Measurements from ENCODE around the gene SPATA32. TPM values are rescaled to one million over a fixed set of nuclear protein-coding genes. Genes with fewer than 3 reads are reported as not detected.

The SPATA32 gene
- total RNA-seq, 2 experiments from 2014 or later, result 0.62 to 0.68 TPM

GRCh38 chr17:45300060-45300751, 38.3 kb upstream of the SPATA32 start:
- Mint-ChIP-seq H3K36me3 (peaks cover 43% of the 10 kb centered on the region), H3K4me1 (peaks cover 70% of the 10 kb centered on the region), H3K27ac (peak overlapping the region; percentile 38), H3K27me3 (no peaks in the 10 kb centered on the region), H3K4me3 (no peak overlapping the region), H3K9me3 (no peaks in the 10 kb centered on the region)
- DNase-seq, result no peak

GRCh38 chr17:45299361-45299760, 37.5 kb upstream of the SPATA32 start:
- no peaks in the 10 kb centered on the region for H3K27me3 Mint-ChIP-seq
- no peak overlapping the region for H3K4me3 Mint-ChIP-seq
- no peak for DNase-seq
- H3K36me3 Mint-ChIP-seq, result peaks cover 39% of the 10 kb centered on the region
- H3K9me3 Mint-ChIP-seq, result no peaks in the 10 kb centered on the region
- no peak overlapping the region for H3K27ac Mint-ChIP-seq
- H3K4me1 Mint-ChIP-seq, result peaks cover 68% of the 10 kb centered on the region

- DNase-seq, result no peak
- no peaks in the 10 kb centered on the region for H3K27me3 Mint-ChIP-seq
- H3K9me3 Mint-ChIP-seq, result no peaks in the 10 kb centered on the region
- H3K4me1 Mint-ChIP-seq, result peaks cover 70% of the 10 kb centered on the region
- H3K27ac Mint-ChIP-seq, result peak overlapping the region; percentile 39
- peaks cover 35% of the 10 kb centered on the region for H3K36me3 Mint-ChIP-seq
- H3K4me3 Mint-ChIP-seq, result no peak overlapping the region
Measured at GRCh38 chr17:45298546-45299285, 36.8 kb upstream of the SPATA32 start.

- Mint-ChIP-seq H3K4me1 (peaks cover 73% of the 10 kb centered on the region), H3K27me3 (no peaks in the 10 kb centered on the region), H3K27ac (peak overlapping the region; percentile 40), H3K9me3 (no peaks in the 10 kb centered on the region), H3K36me3 (peaks cover 31% of the 10 kb centered on the region), H3K4me3 (no peak overlapping the region)
- DNase-seq, result no peak
Measured at GRCh38 chr17:45296833-45297124, 34.9 kb upstream of the SPATA32 start.

- no peak overlapping the region for H3K4me3 Mint-ChIP-seq
- H3K27ac Mint-ChIP-seq, result peak overlapping the region; percentile 40
- H3K9me3 Mint-ChIP-seq, result no peaks in the 10 kb centered on the region
- H3K36me3 Mint-ChIP-seq, result peaks cover 31% of the 10 kb centered on the region
- no peaks in the 10 kb centered on the region for H3K27me3 Mint-ChIP-seq
- DNase-seq, result no peak
- H3K4me1 Mint-ChIP-seq, result peaks cover 72% of the 10 kb centered on the region
Measured at GRCh38 chr17:45296003-45296832, 34.3 kb upstream of the SPATA32 start.

GRCh38 chr17:45294506-45294905, 32.6 kb upstream of the SPATA32 start:
- H3K36me3 Mint-ChIP-seq, result peaks cover 36% of the 10 kb centered on the region
- no peak overlapping the region for H3K27ac Mint-ChIP-seq
- peaks cover 69% of the 10 kb centered on the region for H3K4me1 Mint-ChIP-seq
- no peak for DNase-seq
- H3K9me3 Mint-ChIP-seq, result no peaks in the 10 kb centered on the region
- H3K27me3 Mint-ChIP-seq, result no peaks in the 10 kb centered on the region
- no peak overlapping the region for H3K4me3 Mint-ChIP-seq

GRCh38 chr17:45293413-45294211, 31.7 kb upstream of the SPATA32 start:
- no peaks in the 10 kb centered on the region for H3K9me3 Mint-ChIP-seq
- H3K4me3 Mint-ChIP-seq, result no peak overlapping the region
- DNase-seq, result no peak
- H3K4me1 Mint-ChIP-seq, result peaks cover 61% of the 10 kb centered on the region
- peaks cover 37% of the 10 kb centered on the region for H3K36me3 Mint-ChIP-seq
- H3K27me3 Mint-ChIP-seq, result no peaks in the 10 kb centered on the region
- H3K27ac Mint-ChIP-seq, result peak overlapping the region; percentile 39

GRCh38 chr17:45292696-45293412, 31.0 kb upstream of the SPATA32 start:
- no peaks in the 10 kb centered on the region for H3K9me3 Mint-ChIP-seq
- H3K4me1 Mint-ChIP-seq, result peaks cover 55% of the 10 kb centered on the region
- peaks cover 31% of the 10 kb centered on the region for H3K36me3 Mint-ChIP-seq
- no peak for DNase-seq
- H3K27ac Mint-ChIP-seq, result peak overlapping the region; percentile 29
- no peaks in the 10 kb centered on the region for H3K27me3 Mint-ChIP-seq
- no peak overlapping the region for H3K4me3 Mint-ChIP-seq

GRCh38 chr17:45291171-45291805, 29.4 kb upstream of the SPATA32 start:
- H3K9me3 Mint-ChIP-seq, result no peaks in the 10 kb centered on the region
- H3K27me3 Mint-ChIP-seq, result no peaks in the 10 kb centered on the region
- H3K4me1 Mint-ChIP-seq, result peaks cover 40% of the 10 kb centered on the region
- H3K27ac Mint-ChIP-seq, result peak overlapping the region; percentile 65
- no peak overlapping the region for H3K4me3 Mint-ChIP-seq
- peaks cover 22% of the 10 kb centered on the region for H3K36me3 Mint-ChIP-seq
- no peak for DNase-seq

- DNase-seq, result no peak
- Mint-ChIP-seq H3K27ac (peak overlapping the region; percentile 65), H3K4me1 (peaks cover 34% of the 10 kb centered on the region), H3K36me3 (peaks cover 18% of the 10 kb centered on the region), H3K4me3 (no peak overlapping the region), H3K27me3 (no peaks in the 10 kb centered on the region), H3K9me3 (no peaks in the 10 kb centered on the region)
Measured at GRCh38 chr17:45290269-45290765, 28.4 kb upstream of the SPATA32 start.

GRCh38 chr17:45289301-45290268, 27.7 kb upstream of the SPATA32 start:
- Mint-ChIP-seq H3K27ac (no peak overlapping the region), H3K36me3 (peaks cover 20% of the 10 kb centered on the region), H3K9me3 (no peaks in the 10 kb centered on the region), H3K4me1 (peaks cover 32% of the 10 kb centered on the region), H3K27me3 (no peaks in the 10 kb centered on the region), H3K4me3 (no peak overlapping the region)
- DNase-seq, result no peak

GRCh38 chr17:45288825-45289224, 26.9 kb upstream of the SPATA32 start:
- DNase-seq, result no peak
- peak overlapping the region; percentile 29 for H3K27ac Mint-ChIP-seq
- peaks cover 23% of the 10 kb centered on the region for H3K36me3 Mint-ChIP-seq
- no peak overlapping the region for H3K4me3 Mint-ChIP-seq
- H3K27me3 Mint-ChIP-seq, result no peaks in the 10 kb centered on the region
- H3K4me1 Mint-ChIP-seq, result peaks cover 32% of the 10 kb centered on the region
- H3K9me3 Mint-ChIP-seq, result no peaks in the 10 kb centered on the region

All from activated naive CD8-positive, alpha-beta T cell treated with anti-CD3 and anti-CD28 coated beads for 36 hours (primary cell).